GM19372 (cell line): ENCODE data around the gene SREBF1.

Source experiments
- ATAC-seq: cut with Tn5 transposase; IDR thresholded peaks from one replicate; pipeline ENCODE4 v1.9.1; 2021; ENCODE audit warnings: mild to moderate bottlenecking, low read depth, moderate library complexity; ENCODE audit not compliant: unreplicated experiment

SREBF1 gene

DNA sequence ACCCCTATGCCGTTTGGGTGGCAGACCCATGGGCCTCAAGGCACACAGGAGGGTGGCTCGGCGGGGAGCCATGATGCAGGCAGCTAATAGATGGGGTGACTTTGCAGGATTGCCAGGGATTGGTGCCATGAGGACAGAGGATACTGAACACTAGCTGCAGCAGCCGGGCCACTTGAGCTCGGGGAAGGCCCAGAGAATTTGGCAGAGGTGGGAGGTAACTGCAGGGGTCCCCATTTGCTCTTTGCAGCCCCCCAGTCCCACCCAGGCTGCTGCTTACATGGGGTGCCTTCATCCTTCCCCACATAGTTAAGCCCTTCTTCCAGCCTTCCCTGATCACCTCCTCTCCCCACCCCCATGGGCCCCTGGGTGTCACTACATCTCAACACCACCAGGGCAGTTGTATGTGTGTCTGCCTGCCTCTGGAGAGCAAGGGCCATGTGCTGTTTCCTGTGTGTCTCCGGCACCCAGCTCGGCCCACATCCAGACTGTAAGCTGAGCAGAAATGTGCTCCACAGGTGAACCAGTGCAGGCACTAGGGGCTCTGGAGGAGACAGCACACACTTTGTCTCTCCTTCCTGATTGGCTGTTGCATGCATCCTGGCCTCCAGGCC lies 52.0 kb downstream of the SREBF1 start:
- ATAC-seq: no peak

DNA sequence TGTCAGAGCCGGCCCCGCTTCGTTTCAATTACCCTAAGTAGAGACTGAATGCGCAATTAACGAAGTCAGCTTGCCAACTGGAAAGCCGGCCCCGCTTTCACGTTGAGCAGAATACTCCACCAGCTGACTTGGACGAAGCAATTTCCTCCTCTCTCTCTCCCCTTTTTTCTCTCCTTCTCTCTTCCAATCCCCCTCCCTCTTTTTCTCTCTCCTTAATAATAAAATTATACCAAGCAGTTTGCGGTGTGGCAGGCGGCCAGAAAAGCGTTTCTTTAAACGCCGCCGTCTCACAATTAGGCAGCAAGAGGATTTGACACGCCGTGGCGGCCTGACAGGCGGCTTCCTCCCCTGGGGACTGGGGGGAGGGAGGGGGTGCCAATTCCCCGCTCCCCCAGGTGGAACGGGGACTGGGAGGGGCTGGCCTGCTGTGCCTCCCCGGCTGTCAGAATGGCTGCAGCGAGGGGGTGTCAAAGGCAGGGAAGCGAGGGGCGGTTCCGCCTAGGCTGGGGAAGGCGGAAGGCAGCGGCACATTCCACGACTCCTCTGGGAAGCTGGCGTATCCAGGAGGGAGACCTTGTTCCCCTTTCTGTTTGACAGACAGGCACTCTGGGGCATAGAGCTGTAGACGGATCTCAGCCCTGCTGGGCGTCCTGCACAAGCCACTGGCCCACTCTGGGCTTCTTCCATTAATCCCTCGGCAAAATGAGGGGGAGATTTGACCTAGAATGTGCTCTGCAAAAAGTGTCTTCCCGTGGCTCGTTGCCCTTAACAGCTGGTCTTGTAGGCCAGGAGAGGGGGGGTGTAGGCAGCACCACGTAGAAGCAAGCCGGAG lies 52.7 kb downstream of the SREBF1 start:
- ATAC-seq: no peak

- ATAC-seq: no peak
Measured at GRCh38 chr17:17783116-17783824, 53.5 kb downstream of the SREBF1 start.

DNA sequence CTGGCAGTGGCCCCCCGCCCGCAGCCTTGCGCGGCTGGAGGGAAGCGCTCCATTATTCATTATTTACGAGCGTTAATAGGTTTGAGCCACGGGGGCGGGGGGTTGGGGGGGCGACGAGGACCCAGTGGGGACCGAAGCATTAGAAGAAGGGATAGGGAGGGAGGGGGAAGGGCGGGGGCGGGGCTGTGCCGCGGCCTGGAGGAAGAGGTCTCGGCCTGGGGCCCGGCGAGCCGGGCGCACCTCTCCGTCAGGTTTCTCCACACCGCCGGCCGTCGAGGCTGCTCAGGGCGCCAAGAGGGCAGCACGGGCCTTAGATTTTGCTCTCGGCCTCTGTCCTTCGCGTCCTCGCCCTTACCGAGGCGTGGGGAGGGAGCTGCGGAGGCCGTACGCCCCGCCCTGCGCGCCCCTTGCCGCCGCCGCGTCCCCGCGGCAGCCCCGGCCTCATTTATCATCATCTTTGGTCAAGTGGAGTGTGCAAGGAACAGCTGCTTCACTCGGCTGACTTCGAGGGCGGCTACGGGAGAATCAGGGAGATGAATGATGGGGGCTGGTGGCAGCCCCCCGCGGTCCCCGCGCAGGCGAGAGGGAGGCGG lies 54.2 kb downstream of the SREBF1 start:
- ATAC-seq: no peak

DNA sequence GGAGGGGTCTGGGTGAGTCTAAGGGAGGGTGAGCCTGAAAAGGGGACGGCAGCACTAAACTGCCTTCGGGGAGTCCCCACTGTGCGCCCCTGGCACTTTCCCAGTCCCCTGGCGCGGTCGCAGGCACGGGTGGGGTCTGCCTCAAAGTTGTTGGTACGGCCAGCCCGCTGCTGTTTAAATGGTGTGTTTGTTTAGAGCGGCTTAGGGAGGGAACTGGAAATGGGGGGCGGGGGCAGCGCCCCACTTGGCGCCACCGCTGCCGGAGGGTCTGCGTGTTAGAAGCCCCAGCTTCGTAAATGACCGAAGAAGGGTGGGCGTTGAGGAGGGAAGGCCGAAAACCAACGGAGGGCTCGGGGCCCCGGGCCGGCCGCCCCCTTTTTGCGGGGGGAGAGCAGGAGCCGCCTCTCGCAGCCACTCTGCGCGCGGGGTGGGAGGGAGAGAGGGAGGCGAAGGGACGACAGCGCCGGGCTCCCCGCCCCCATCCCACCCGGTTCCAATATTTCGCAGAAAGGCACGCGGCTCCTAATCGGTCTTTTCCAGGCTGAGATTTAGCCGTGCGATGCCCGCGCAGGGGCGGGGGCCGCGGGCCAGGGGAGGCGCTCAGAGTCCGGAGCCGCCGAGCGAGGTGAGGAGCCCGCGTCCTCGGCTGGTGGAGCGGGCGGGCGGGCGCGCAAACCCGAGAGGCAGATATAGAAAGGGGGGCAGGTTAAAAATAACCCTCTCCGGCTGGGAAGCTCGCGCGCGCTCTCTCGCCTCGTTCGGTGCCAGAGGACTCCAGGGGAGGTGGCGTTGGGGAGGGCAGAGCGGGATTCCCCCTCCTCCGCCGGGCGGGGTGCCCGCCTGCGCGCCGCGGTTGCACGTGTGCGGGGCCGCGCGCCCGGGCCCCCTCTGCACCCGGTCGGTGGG lies 54.9 kb downstream of the SREBF1 start:
- ATAC-seq: no peak

GRCh38 chr17:17780922-17781590 lies 55.7 kb downstream of the SREBF1 start:
- no peak for ATAC-seq

DNA sequence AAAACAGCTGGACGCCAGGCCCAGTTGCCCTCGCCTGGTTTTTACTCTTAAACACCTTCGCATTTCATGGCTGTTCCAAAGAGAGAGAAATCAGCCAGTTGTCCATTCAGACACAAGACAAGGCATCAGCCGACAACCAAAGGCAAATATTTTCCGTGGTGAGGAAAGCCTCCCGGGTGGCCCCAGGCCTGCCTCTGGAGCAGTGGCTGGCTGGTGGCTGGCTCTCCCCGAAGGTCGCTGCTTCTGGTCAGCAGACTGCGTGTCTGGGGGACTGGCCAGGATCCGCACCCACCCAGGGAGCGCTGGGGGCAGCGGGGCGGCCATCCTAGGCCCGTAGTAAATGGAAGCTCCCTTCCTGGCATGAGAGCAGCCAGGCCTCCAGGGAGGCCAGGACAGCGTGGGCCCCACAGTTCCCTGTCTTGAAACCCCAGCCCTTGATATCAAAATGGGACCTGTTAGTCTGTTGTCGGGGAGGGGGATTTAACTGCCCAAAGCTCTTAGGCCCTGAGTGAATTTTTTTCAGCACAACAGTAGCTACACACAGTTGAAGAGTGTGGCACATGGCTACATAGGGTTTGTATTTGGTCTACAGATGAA lies 57.7 kb downstream of the SREBF1 start:
- ATAC-seq: no peak

GRCh38 chr17:17778308-17779014 lies 58.3 kb downstream of the SREBF1 start:
- no peak for ATAC-seq

- ATAC-seq: no peak
Measured at GRCh38 chr17:17776889-17777288, 59.9 kb downstream of the SREBF1 start.

DNA sequence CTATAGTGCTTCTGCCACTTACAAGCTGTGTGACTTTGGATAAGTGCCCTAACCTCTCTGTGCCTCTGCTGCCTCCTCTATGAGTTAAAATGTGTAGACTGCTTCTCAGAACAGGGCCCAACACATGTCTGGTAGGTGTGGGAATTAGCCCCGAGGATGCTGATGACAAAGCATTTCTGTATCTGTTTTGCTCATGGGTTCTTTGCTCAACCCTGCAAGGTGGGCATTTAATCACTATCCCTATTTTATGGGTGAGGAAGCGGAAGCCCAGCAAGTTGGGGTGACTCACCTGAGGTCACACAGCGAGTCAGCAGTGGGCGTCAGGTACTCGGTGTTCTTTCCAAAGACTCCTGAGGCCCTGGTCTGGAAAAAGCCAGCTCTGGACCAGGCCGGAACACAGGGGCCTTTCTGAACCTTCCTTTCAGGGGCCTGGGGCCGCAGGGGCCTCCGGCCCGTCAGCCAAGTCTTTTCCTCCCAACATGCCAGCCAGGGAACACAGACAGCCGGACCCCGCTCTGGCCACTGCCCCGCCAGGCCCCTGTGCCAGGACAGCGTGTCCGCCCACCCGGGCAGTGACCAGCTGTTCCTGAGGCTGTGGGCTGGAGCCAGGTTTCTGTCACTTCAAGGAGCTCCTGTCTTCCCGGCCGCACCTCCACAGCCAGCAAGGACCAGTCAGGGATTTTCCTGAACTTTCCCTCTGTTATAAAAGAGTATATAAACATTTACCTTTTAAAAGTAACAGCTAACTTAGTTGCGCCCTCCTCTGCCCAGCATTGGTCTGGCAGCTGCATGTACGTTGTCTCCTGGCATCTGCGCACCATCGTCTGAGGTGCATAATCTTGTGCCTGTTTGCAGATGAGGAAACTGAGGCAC lies 62.5 kb downstream of the SREBF1 start:
- no peak for ATAC-seq

GRCh38 chr17:17772231-17772630 lies 64.6 kb downstream of the SREBF1 start:
- ATAC-seq: no peak

DNA sequence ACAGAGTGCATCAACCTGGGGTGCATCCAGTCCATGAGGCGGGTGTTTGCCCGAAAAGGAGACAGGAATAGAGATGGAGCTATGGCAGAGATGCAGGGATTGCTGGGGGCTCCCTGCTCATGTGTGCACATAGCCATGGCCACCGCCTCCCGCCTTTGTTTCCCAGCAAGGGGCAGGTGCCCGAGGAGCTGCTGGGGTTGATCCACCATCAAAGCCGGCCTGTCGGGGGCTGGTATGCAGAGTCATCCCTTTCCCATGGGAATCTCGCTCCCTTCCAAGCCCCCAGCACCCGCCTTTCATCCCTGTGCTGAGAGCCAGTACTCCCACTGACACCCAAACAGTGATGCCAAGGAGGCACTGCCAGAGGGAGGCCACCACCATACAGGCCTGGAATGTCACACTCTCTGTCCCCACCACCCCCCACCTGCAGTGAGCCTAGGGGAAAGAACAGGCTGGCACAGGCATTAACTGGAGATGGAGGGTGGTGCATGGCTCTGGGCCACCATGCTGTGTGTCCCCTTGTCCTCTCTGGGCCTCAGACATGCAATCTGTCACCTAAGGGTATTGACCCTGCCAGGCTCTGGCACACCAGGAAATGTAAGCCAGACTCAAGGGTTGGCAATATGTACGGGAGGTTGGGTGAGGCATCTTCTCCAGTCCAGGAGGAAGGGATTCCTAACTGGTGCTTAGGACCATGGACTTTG lies 65.1 kb downstream of the SREBF1 start:
- ATAC-seq: no peak

- ATAC-seq: no peak
Measured at GRCh38 chr17:17770632-17771044, 66.1 kb downstream of the SREBF1 start.

DNA sequence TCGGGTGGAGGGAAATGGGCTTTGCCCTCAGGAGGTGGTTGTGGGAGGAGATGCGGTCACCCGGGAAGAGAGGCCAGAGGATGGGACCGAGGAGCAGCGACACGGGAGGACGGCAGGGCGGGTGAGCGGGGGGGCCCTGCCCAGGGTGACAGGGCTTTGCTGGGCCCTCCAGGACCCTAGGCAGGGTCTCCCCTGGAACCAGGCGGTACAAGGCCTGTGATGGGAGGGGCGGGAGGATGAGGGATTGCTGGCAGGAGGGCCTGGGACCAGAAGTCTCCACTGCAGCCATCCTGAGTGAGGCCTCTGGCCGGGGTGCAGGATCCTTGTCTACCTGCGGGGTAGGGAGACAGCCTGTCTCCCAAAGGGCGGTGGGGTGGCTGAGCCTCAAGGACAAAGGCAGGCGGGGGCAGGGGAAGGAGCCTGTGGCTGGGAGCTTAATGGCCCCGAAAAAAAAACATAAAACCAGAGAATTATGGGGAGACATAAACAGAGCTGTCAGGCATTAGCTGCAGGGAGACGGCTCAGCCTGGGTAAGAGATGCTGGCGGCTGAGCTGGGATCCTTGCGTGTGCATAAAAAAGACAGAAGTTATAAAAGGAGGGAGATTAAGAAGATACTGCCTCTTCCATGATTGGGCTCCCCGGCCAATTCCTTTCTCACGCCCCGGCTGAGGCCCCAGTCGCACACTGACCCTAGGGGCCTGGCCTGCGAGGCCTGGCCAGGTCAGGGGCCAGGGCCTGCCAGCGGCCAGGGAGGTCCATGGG lies 66.7 kb downstream of the SREBF1 start:
- no peak for ATAC-seq

DNA sequence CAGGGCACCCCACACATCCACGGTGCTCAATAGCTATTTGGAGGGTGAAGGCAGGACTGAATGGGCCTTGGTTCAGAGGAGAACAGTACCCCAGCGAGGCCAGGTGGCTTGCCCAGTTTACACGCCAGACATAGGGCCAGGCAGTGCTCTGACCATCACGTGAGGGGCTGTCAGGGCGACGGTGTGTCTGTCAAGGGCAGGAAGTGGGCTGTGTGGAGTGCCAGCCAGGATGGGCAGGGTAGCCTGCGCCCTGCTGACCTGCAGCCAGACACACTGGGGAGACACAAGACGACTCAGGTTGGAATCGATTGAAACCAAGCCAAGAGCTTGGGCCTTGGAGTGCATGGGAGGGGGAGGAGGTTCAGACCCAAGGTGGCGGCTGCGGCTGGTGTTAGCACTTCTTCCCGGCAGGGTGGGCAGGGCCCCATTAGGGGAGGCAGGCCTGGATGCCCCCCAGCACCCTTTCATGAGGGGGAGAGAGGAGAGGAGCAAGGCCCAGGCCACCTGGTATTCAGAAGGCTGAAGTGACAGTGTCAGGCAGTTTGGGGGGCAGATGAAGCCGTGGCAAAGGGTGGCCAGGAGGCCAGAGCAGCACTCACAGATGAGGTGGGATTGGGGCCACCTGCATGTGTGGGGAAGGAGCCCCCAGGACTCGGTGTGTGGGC lies 68.2 kb downstream of the SREBF1 start:
- ATAC-seq: no peak

DNA sequence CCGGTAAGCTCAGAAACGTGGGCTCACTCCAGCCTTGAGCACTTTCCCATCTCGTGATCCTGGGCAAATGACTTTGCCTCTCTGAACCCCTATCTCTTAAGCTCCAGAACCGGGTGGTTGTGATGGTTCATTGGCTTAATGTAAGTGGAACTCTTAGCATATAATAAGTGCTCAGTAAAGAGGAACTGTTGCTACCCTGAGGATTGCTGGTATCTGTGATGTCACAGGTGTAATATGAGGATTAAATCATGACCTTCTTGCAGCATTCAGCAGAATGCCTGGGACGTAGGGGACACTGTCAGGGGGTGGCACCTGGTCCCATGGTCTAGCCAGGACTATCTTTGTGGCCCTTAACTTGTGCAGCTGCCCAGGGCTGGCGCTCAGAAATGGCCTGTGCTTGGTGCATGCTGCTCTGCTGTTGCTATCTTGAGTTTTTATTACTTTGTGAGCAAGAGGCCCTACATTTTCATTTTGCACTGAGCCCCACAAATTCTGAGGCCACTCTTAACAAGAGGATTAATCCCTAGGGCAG lies 68.8 kb downstream of the SREBF1 start:
- ATAC-seq: no peak
